KOPT-K1 (cell line): ENCODE measurements around the gene OSMR.
"Not testable (repeated sequence)": the region's sequence is repeated elsewhere in the genome, so short reads cannot be mapped to it uniquely, and the experiment has no call there.

Experiments used
- H3K27ac ChIP-seq: fragments of 200-600 bp; sonication (generic); 2 replicates; pipeline ENCODE4 v1.5.1; 2016; ENCODE audit warnings: antibody characterized with exemption, mild to moderate bottlenecking, low read depth, low read length; ENCODE audit not compliant: poor library complexity, severe bottlenecking
- H3K36me3 ChIP-seq: fragments of 200-600 bp; sonication (generic); 2 replicates; pipeline ENCODE4 v1.5.1; 2017; ENCODE audit warnings: antibody characterized with exemption, mild to moderate bottlenecking, low read length, moderate library complexity; ENCODE audit not compliant: insufficient read depth
- H3K9me3 ChIP-seq: fragments of 200-600 bp; sonication (generic); 2 replicates; pipeline ENCODE4 v1.5.1; 2017; ENCODE audit warnings: antibody characterized with exemption, low read length, mild to moderate bottlenecking; ENCODE audit not compliant: insufficient read depth, poor library complexity, severe bottlenecking

OSMR gene

GRCh38 chr5:38847559-38848347 lies 1.9 kb downstream of the OSMR start:
- H3K27ac ChIP-seq: no peak overlapping the region
- peaks cover 5% of the 10 kb centered on the region for H3K9me3 ChIP-seq
- no peaks in the 10 kb centered on the region for H3K36me3 ChIP-seq

- Histone ChIP-seq H3K36me3 (no peaks in the 10 kb centered on the region), H3K9me3 (peaks cover 5% of the 10 kb centered on the region), H3K27ac (no peak overlapping the region)
Measured at GRCh38 chr5:38848637-38849036, 2.8 kb downstream of the OSMR start.

GRCh38 chr5:38851640-38852039 lies 5.8 kb downstream of the OSMR start:
- not testable (repeated sequence) for H3K9me3 ChIP-seq, H3K27ac ChIP-seq, H3K36me3 ChIP-seq

GRCh38 chr5:38853753-38854470 lies 8.1 kb downstream of the OSMR start:
- Histone ChIP-seq H3K27ac (no peak overlapping the region), H3K36me3 (no peaks in the 10 kb centered on the region), H3K9me3 (no peaks in the 10 kb centered on the region)

GRCh38 chr5:38854907-38855306 lies 9.1 kb downstream of the OSMR start:
- Histone ChIP-seq H3K36me3 (no peaks in the 10 kb centered on the region), H3K27ac (no peak overlapping the region), H3K9me3 (no peaks in the 10 kb centered on the region)

GRCh38 chr5:38856660-38857059 lies 10.8 kb downstream of the OSMR start:
- Histone ChIP-seq H3K36me3 (no peaks in the 10 kb centered on the region), H3K9me3 (no peaks in the 10 kb centered on the region), H3K27ac (no peak overlapping the region)

- Histone ChIP-seq H3K36me3 (no peaks in the 10 kb centered on the region), H3K9me3 (no peaks in the 10 kb centered on the region), H3K27ac (no peak overlapping the region)
Measured at GRCh38 chr5:38858839-38859238, 13.0 kb downstream of the OSMR start.

GRCh38 chr5:38861986-38862770 lies 16.4 kb downstream of the OSMR start:
- not testable (repeated sequence) for H3K9me3 ChIP-seq, H3K27ac ChIP-seq, H3K36me3 ChIP-seq

GRCh38 chr5:38866362-38867031 lies 20.7 kb downstream of the OSMR start:
- Histone ChIP-seq H3K27ac (no peak overlapping the region), H3K36me3 (no peaks in the 10 kb centered on the region), H3K9me3 (peaks cover 8% of the 10 kb centered on the region)

- Histone ChIP-seq H3K9me3 (peaks cover 8% of the 10 kb centered on the region), H3K36me3 (no peaks in the 10 kb centered on the region), H3K27ac (no peak overlapping the region)
Measured at GRCh38 chr5:38867032-38867398, 21.2 kb downstream of the OSMR start.

GRCh38 chr5:38867416-38867815 lies 21.6 kb downstream of the OSMR start:
- H3K9me3 ChIP-seq: peaks cover 8% of the 10 kb centered on the region
- H3K27ac ChIP-seq: no peak overlapping the region
- H3K36me3 ChIP-seq: no peaks in the 10 kb centered on the region

- Histone ChIP-seq H3K27ac (no peak overlapping the region), H3K36me3 (no peaks in the 10 kb centered on the region), H3K9me3 (peaks cover 2% of the 10 kb centered on the region)
Measured at GRCh38 chr5:38870595-38870994, 24.8 kb downstream of the OSMR start.

GRCh38 chr5:38871058-38871605 lies 25.3 kb downstream of the OSMR start:
- Histone ChIP-seq H3K36me3 (no peaks in the 10 kb centered on the region), H3K27ac (no peak overlapping the region), H3K9me3 (no peaks in the 10 kb centered on the region)

GRCh38 chr5:38871790-38872551 lies 26.2 kb downstream of the OSMR start:
- H3K36me3 ChIP-seq: no peaks in the 10 kb centered on the region
- H3K9me3 ChIP-seq: no peaks in the 10 kb centered on the region

More at GRCh38 chr5:38871790-38872551, 26.2 kb downstream of the OSMR start:
- H3K27ac ChIP-seq: no peak overlapping the region
